Activated CD8-positive, alpha-beta memory T cell treated with anti-CD3 and anti-CD28 coated beads for 48 hours (primary cell): Measurements from ENCODE around the gene WBP2NL.

Experiments used
- DNase-seq, 3 experiments: peaks; one replicate each; pipeline ENCODE4 v3.0.0-alpha.2; 2020; ENCODE audit warnings: low read depth in 2 of 3, low spot score in 2 of 3

Gene WBP2NL

DNA sequence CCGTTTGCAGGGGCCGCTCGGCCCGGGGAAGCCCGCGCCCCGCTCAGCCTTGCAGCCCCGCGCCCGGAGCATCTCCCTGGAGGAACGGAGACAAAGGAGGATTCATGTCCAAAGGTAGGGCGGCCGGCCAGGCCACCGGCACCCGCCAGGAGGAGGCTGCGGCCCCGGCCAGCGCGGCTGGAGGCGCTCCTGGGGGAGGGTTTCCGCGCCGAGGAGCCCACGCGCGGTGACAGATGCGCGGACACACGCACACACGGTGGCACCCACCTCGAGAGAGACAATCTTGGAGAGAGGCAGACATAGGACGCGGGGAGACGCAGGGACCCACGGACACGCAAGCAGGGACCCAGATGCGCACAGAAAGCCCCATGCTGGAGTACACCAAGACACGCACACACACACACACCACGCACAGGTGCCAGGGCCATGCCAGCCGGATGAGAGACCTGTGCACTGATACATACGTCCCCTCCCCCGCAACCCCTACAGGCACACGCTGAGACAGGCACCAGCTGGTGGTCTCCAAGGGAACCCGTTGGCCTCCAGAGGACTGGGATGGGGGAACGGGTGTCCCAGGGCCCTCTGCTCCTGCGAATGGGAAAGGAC is 21.5 kb upstream of the WBP2NL start:
- no peak for DNase-seq

- no peak for DNase-seq
Measured at GRCh38 chr22:41978732-41979131, 19.9 kb upstream of the WBP2NL start.

DNA sequence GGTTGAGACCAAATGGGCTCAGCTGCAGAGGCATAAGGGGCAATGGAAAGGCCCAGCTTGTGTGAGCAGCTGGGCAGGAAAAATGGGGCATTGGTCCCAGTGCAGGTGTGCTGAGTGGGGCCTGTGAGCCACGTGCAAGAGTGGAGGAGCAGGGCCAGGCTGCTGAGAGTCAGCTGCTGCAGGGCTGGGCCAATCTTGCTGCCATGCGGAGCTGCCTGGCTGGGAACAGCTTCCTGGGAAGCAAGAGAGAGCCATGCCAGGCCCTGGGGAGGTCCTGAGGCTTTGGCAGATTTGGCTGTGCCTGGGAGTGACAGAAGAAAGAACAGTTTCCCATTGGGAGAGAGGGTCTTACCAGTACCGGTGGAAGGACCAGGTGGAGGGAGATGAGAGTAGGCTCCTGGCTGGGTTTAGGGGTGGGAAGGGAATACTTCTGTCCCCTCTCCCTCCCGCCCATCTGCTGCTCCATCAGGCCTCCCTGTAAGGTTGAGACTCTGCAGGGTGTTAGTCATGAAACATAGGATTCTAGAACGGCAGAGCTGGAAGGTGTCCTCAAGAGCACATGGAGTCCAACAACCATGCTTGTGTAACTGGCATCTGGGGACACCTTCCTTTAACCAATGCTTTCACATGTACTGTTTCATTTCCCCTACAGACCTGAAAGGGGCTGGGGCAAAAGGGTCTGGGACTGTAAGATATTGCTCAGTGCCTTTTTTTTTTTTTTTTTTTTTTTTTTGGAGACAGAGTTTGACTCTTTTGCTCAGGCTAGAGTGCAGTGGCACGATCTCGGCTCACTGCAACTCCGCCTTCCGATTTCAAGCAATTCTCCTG is 19.0 kb upstream of the WBP2NL start:
- DNase-seq = no peak

DNA sequence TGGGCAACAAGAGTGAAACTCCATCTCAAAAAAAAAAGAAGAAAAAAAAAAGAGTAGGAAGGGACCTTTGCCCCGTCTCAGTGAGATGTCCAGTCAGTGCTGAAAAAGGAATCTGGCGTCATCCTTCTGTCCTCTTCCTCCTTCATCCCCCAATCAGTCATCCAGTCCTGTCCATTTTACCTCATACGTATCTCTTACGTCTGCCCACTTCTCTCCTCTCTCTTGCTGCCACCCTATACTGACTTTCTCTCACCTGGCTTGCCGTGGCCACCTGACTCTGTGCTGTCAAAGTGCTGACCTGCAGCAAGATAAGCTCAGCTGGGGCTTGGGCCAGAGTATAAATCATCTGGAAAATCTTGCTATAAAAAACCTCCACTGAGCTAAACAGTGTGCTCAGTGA is 15.7 kb upstream of the WBP2NL start:
- no peak for DNase-seq

GRCh38 chr22:41983513-41984405 is 14.8 kb upstream of the WBP2NL start:
- no peak for DNase-seq

GRCh38 chr22:41987276-41987675 is 11.3 kb upstream of the WBP2NL start:
- DNase-seq = no peak

GRCh38 chr22:41989246-41989645 is 9.3 kb upstream of the WBP2NL start:
- DNase-seq = no peak

DNA sequence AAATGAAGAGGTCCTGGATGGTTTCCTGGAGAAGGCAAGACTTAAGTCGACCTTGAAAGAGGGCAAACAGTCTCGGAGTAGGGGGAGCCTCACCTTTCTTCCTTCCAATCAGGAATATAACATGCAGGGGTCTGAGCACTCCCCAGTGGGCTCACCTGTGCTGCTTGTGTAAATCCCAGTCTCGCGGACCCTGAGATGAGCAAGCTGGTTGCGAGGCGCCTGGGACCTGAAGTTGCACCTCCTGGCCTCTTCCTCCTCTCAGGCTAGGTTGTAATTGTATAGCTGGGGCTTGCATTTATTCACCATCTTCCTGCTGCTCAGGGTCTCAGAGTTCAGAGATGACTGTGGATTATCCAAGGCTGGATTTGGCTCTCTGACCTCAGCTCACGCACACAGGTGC is 7.5 kb upstream of the WBP2NL start:
- DNase-seq = no peak

GRCh38 chr22:41992496-41992895 is 6.1 kb upstream of the WBP2NL start:
- no peak for DNase-seq

- DNase-seq = no peak
Measured at GRCh38 chr22:41995211-41995610, 3.4 kb upstream of the WBP2NL start.

GRCh38 chr22:41996826-41997225 is 1.8 kb upstream of the WBP2NL start:
- no peak for DNase-seq

DNA sequence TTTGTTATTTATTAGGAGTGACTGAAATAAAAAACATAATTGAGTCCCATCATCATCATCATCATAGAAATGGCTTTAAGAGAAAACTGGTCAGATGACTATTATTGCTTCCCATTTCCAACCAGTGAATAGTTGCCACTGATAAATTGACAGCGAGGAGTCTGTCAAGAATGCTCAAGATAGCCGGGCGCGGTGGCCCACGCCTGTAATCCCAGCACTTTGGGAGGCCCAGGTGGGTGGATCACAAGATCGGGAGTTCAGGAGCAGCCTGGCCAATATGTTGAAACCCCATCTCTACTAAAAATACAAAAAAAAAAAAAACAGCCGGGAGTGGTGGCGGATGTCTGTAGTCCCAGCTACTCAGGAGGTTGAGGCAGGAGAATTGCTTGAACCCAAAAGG is 1.9 kb downstream of the WBP2NL start:
- no peak for DNase-seq

DNA sequence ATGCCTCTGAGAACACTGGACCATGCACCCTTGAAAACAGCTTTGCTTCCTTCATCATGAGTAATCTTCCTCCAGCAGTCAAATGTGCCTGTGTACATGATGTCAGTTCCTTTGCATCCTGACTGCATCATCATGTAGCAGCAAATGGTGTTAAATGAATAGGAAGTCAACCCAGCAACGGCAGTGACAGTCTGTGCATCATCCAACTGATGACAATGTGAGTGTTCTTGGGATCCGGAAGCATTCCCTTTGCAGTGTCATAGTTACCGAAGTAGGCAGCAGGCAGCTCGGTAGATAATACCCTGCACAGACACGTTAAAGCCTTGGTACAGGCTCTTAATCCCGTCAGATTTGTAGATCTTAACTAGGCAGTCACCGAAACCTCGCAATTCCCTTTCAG is 2.5 kb downstream of the WBP2NL start:
- DNase-seq = no peak

DNA sequence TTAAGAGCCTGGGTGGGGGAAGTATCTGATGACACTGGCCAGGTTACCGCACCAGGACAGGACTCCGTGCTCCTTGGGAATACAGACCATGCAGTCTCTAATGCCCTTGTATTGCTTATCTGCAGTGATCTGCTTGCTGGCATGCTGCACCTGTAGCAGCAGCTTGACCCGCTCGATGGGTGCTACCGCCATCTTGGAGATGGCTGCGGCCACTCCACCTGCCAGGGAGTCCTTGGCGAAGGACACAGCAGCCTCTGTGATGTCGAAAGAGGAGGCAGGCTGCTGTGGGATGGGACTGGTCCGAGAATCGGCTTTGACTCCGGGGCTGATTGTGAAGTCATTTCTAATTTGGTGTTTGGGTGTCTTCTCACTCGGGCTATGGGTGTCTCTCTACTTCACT is 3.1 kb downstream of the WBP2NL start:
- DNase-seq = no peak

DNA sequence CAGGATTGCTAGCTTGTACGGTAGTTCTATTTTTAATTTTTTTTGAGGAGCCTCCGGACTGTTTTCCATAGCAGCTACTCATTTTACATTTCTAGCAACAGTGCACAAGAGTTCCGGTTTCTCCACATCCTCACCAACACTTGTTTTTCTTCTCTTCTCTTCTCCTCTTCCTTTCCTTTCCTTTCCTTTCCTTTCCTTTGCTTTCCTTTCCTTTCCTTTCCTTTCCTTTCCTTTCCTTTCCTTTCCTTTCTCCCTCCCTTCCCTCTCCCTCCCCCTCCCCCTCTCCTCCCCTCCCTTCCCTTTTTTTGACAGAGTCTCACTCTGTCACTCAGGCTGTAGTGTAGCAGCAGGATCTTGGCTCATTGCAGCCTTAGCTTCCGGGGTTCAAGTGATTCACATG is 9.3 kb downstream of the WBP2NL start:
- DNase-seq = no peak

DNA sequence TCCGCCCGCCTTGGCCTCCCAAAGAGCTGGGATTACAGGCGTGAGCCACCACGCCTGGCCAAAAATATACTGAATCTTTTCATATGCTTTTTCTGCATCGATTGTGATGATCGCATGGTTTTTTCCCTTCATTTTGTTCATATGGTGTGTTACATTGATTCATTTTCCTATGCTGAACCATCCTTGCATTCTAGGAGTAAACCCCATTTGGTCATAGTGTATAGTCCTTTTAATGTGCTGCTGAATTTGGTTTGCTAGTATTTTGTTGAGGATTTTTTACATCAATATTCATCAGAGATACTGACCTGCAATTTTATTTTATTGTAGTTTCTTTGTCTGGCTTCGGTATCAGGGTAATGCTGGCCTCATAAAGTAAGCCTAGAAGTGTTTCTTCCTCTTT is 12.2 kb downstream of the WBP2NL start:
- DNase-seq = no peak

GRCh38 chr22:42013385-42013784 is 14.8 kb downstream of the WBP2NL start:
- no peak for DNase-seq

DNA sequence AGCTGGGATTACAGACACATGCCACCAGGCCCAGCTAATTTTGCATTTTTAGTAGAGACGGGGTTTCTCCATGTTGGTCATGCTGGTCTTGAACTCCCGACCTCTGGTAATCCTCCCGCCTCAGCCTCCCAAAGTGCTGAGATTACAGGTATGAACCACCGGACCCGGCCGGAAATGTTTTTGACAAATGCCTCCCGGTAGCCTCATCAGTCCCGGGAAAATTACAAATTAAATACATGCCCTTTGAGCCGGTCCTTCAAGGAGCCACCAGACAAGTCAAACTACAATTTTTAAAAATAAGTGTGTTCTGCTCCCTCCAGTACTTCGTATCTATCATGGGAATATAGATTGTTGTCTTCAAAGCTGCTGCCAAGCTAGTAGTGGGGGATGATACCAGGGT is 17.5 kb downstream of the WBP2NL start:
- DNase-seq = no peak

- no peak for DNase-seq
Measured at GRCh38 chr22:42018224-42018623, 19.6 kb downstream of the WBP2NL start.

DNA sequence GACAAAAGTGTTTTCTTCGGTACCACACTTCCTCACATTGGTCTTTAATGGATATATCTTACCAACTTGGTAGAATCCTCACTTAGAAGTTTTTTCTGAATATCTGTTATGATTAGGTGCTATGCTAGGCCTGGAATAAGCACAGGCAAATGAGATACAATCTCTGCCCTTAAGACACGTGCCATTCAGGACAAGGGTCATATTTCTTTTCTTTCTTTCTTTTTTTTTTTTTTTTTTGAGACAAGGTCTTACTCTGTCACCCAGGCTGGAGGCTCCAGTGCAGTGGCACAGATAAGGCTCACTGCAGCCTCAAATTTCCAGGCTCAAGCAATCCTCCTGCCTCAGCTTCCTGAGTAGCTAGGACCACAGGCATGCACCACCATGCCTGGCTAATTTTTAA is 23.0 kb downstream of the WBP2NL start:
- no peak for DNase-seq

DNA sequence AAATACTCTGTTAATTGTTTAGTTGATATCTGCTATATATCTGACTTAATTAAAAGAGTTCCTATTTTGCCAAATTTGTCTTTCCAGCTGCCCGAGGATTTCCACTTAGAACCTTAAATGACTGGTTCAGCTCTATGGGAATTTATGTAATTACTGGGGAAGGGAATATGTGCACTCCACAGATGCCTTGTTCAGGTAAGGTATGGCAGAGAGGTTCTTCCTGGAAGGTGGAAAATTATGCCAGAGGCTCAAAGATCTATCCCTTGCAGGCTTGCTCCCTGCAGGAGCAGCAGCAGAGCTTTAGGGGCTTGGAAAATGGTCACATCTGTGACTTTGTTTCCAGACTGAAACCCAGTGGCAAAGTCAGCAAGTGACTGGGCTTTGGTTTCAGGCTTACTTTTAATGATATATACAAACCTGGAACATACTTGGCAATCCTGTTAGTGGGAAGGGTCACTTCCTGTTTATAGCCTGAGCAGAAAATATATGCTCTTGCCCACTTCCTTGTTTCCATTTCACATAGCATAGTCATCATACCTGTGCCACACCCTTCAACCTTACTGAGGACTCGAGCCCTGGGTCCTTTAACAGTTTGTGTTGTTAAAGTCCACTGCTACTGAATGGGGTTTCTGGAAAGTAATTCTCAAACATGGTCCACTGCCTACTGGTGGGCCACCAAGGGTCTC is 23.7 kb downstream of the WBP2NL start:
- no peak for DNase-seq
